Fibroblast of lung (primary cell): ENCODE data around the gene XRN2. TPM values are rescaled to one million over a fixed set of nuclear protein-coding genes. Genes with fewer than 3 reads are reported as not detected.

ENCODE experiments used
- DNase-seq, 2 donors: peaks; one replicate each; pipeline versions ENCODE4 v3.0.0 to v3.0.0-alpha.2; 2010; ENCODE audit warnings: low read depth in 2 of 2
- H2AFZ ChIP-seq: 2 replicates; pipeline ENCODE4 v1.5.1; 2012; ENCODE audit warnings: low read length, control low read depth, inconsistent platforms
- H3K27ac ChIP-seq: 2 replicates; pipeline ENCODE4 v1.5.1; 2011; ENCODE audit warnings: low read length, control low read depth; ENCODE audit not compliant: insufficient read depth
- H3K27me3 ChIP-seq: 2 replicates; pipeline ENCODE4 v1.5.1; 2011; ENCODE audit warnings: mild to moderate bottlenecking, low read length; ENCODE audit not compliant: control insufficient read depth, insufficient read depth
- H3K36me3 ChIP-seq: 2 replicates; pipeline ENCODE4 v1.5.1; 2011; ENCODE audit warnings: low read length; ENCODE audit not compliant: control insufficient read depth, insufficient read depth
- H3K4me1 ChIP-seq: 2 replicates; pipeline ENCODE4 v1.5.1; 2011; ENCODE audit warnings: low read length; ENCODE audit not compliant: control insufficient read depth, insufficient read depth; ENCODE audit errors: extremely low read depth
- H3K4me2 ChIP-seq: 2 replicates; pipeline ENCODE4 v1.5.1; 2011; ENCODE audit warnings: low read length, control low read depth; ENCODE audit not compliant: insufficient read depth; ENCODE audit errors: extremely low read depth
- H3K4me3 ChIP-seq, 4 experiments: fragments of 200-600 bp in 1 of 4; sonication (generic) in 1 of 4; replicated peaks in 1 of 4; 2 replicates each; pipeline ENCODE4 v1.5.1; 2011 to 2016; ENCODE audit warnings: low read length in 4 of 4, low read depth in 3 of 4, mild to moderate bottlenecking in 3 of 4, control low read depth in 2 of 4, inconsistent platforms in 1 of 4, mixed read lengths in 1 of 4; ENCODE audit not compliant: insufficient read depth in 1 of 4; ENCODE audit errors: control extremely low read depth in 1 of 4
- H3K79me2 ChIP-seq: 2 replicates; pipeline ENCODE4 v1.5.1; 2012; ENCODE audit warnings: mild to moderate bottlenecking, low read length, inconsistent platforms; ENCODE audit not compliant: control insufficient read depth, insufficient read depth
- H3K9ac ChIP-seq: 2 replicates; pipeline ENCODE4 v1.5.1; 2011; ENCODE audit warnings: mild to moderate bottlenecking, low read length, control low read depth; ENCODE audit not compliant: insufficient read depth
- H3K9me3 ChIP-seq: 2 replicates; pipeline ENCODE4 v1.5.1; 2012; ENCODE audit warnings: low read depth, low read length; ENCODE audit not compliant: control insufficient read depth, insufficient read depth
- H4K20me1 ChIP-seq: 2 replicates; pipeline ENCODE4 v1.5.1; 2011; ENCODE audit warnings: low read length; ENCODE audit not compliant: control insufficient read depth, insufficient read depth; ENCODE audit errors: extremely low read depth
- CTCF ChIP-seq, 2 donors: IDR thresholded peaks in 1 of 2; conservative IDR thresholded peaks in 1 of 2; 1 replicate in 1 of 2; 2 replicates in 1 of 2; pipeline ENCODE4 v1.5.1; 2011 to 2012; ENCODE audit warnings: low read length in 2 of 2, control low read depth in 1 of 2, inconsistent platforms in 1 of 2, low read depth in 1 of 2, mild to moderate bottlenecking in 1 of 2
- EZH2 ChIP-seq: IDR thresholded peaks from 2 replicates; pipeline ENCODE4 v1.5.1; 2012; ENCODE audit warnings: low read length, control low read depth, mild to moderate bottlenecking; ENCODE audit errors: missing control alignments
- polyA plus RNA-seq, 2 donors: library from polyadenylated mRNA; depleted of rRNA in 1 of 2; stranded (reverse) in 1 of 2; unstranded in 1 of 2; fragments of >200 nt; gene quantifications; 2 replicates each; pipeline ENCODE4 v1.2.1, GENCODE V29; 2011 to 2012; ENCODE audit warnings: missing spikeins in 1 of 2
- total RNA-seq: library from RNA; depleted of rRNA; stranded (reverse); fragments of >200 nt; gene quantifications from 2 replicates; pipeline ENCODE4 v1.2.1, GENCODE V29; 2014

XRN2 gene
- total and polyA plus RNA-seq, 2 donors (not counting 1 experiment from before 2014, with no cell fraction given), result 99.3 to 99.6 TPM

- TF ChIP-seq EZH2, result no peak
- TF ChIP-seq CTCF (conservative IDR thresholded peaks at IDR 0.05 in 1 of 2, IDR thresholded peaks at IDR 0.05 in 1 of 2; ENCODE audit: low read depth in 1 of 2, low read length in 2 of 2), result no peak
- Histone ChIP-seq H3K9ac (no peak overlapping the region), H3K4me2 (no peak overlapping the region), H2AFZ (no peak overlapping the region), H3K4me3 (no peak overlapping the region), H3K27me3 (no peaks in the 10 kb centered on the region), H3K36me3 (peaks cover 2% of the 10 kb centered on the region), H3K4me1 (no peaks in the 10 kb centered on the region), H3K9me3 (no peaks in the 10 kb centered on the region), H3K79me2 (peaks cover 10% of the 10 kb centered on the region), H3K27ac (no peak overlapping the region), H4K20me1 (no peaks in the 10 kb centered on the region)
- DNase-seq, result no peak
Measured at GRCh38 chr20:21368791-21369190, 65.7 kb downstream of the XRN2 start.

GRCh38 chr20:21371193-21371592 lies 68.1 kb downstream of the XRN2 start:
- Histone ChIP-seq H4K20me1 (no peaks in the 10 kb centered on the region), H3K4me2 (no peak overlapping the region), H3K4me3 (no peak overlapping the region), H3K27me3 (no peaks in the 10 kb centered on the region), H3K79me2 (peaks cover 10% of the 10 kb centered on the region), H2AFZ (no peak overlapping the region), H3K9ac (no peak overlapping the region), H3K36me3 (no peaks in the 10 kb centered on the region), H3K9me3 (no peaks in the 10 kb centered on the region), H3K4me1 (no peaks in the 10 kb centered on the region), H3K27ac (no peak overlapping the region)
- no peak for TF ChIP-seq CTCF (conservative IDR thresholded peaks at IDR 0.05 in 1 of 2, IDR thresholded peaks at IDR 0.05 in 1 of 2; ENCODE audit: low read depth in 1 of 2, low read length in 2 of 2)
- TF ChIP-seq EZH2, result no peak
- no peak for DNase-seq

- DNase-seq, result no peak
- Histone ChIP-seq H3K27me3 (no peaks in the 10 kb centered on the region), H3K4me3 (no peak overlapping the region), H3K36me3 (no peaks in the 10 kb centered on the region), H4K20me1 (no peaks in the 10 kb centered on the region), H3K4me2 (no peak overlapping the region), H3K79me2 (peaks cover 10% of the 10 kb centered on the region), H3K9me3 (no peaks in the 10 kb centered on the region), H3K9ac (no peak overlapping the region), H3K4me1 (no peaks in the 10 kb centered on the region), H3K27ac (no peak overlapping the region), H2AFZ (no peak overlapping the region)
- TF ChIP-seq CTCF (conservative IDR thresholded peaks at IDR 0.05 in 1 of 2, IDR thresholded peaks at IDR 0.05 in 1 of 2; ENCODE audit: low read depth in 1 of 2, low read length in 2 of 2), result no peak
- no peak for TF ChIP-seq EZH2
Measured at GRCh38 chr20:21372016-21372415, 68.9 kb downstream of the XRN2 start.
